ENCODE results near the gene RNASEH2A. TPM values are rescaled to one million over a fixed set of nuclear protein-coding genes. Genes with fewer than 3 reads are reported as not detected.

RNASEH2A gene
- total RNA-seq, 1 donor from 2014 or later, result 10.8 TPM

GRCh38 chr19:12858041-12858928, 51.9 kb downstream of the RNASEH2A start:
- no peaks in the 10 kb centered on the region for H3K27me3 ChIP-seq
- no peaks in the 10 kb centered on the region for H3K4me1 ChIP-seq
- H3K4me3 ChIP-seq, result no peak overlapping the region
- no peaks in the 10 kb centered on the region for H3K36me3 ChIP-seq
- no peak for TF ChIP-seq POLR2A (IDR thresholded peaks at IDR 0.05)
- no peak for TF ChIP-seq CTCF (IDR thresholded peaks at IDR 0.05)
- TF ChIP-seq POLR2AphosphoS5 (IDR thresholded peaks at IDR 0.05; ENCODE audit: insufficient read depth in 1 of 2, low read depth in 1 of 2), result no peak
- no peak overlapping the region for H3K27ac ChIP-seq
- no peaks in the 10 kb centered on the region for H3K9me3 ChIP-seq
- no peak for DNase-seq (ENCODE audit: extremely low spot score in 2 of 2)
- intact Hi-C loops (cut with DNase I), result no loop called here

GRCh38 chr19:12859546-12859945, 53.2 kb downstream of the RNASEH2A start:
- H3K27me3 ChIP-seq, result no peaks in the 10 kb centered on the region
- H3K27ac ChIP-seq, result no peak overlapping the region
- no peaks in the 10 kb centered on the region for H3K9me3 ChIP-seq
- no peaks in the 10 kb centered on the region for H3K36me3 ChIP-seq
- H3K4me1 ChIP-seq, result no peaks in the 10 kb centered on the region
- TF ChIP-seq POLR2A (IDR thresholded peaks at IDR 0.05) (no peak), POLR2AphosphoS5 (IDR thresholded peaks at IDR 0.05; ENCODE audit: insufficient read depth in 1 of 2, low read depth in 1 of 2) (no peak), CTCF (IDR thresholded peaks at IDR 0.05) (no peak)
- no peak for DNase-seq (ENCODE audit: extremely low spot score in 2 of 2)
- intact Hi-C loops (cut with DNase I), result no loop called here
- H3K4me3 ChIP-seq, result no peak overlapping the region

Small RNA genes lying within 50 kb of the gene (microRNA-seq; reads per million reads assigned to microRNA genes)
- gene MIR5684 (ENCODE audit: borderline number of aligned reads, borderline replicate concordance), result not detected
- gene MIR6794 (ENCODE audit: borderline number of aligned reads, borderline replicate concordance), result not detected

Small RNA genes lying within 50 kb of the gene (small RNA-seq; reads per million reads assigned to genes)
- gene MIR5684 (not detected), gene MIR6794 (not detected)

Other genes with a start within 250 kb of the RNASEH2A start
- 4.9 TPM for gene ZNF490, start 195.8 kb upstream of the RNASEH2A start, total RNA-seq
- gene ZNF791, start 195.7 kb upstream of the RNASEH2A start, total RNA-seq, result 17.9 TPM
- 49.1 TPM for gene MAN2B1, start 139.8 kb upstream of the RNASEH2A start, total RNA-seq
- 8.3 TPM for gene WDR83, start 139.8 kb upstream of the RNASEH2A start, total RNA-seq
- 119 TPM for gene DHPS, start 124.7 kb upstream of the RNASEH2A start, total RNA-seq
- not detected for gene GNG14, start 118.6 kb upstream of the RNASEH2A start, total RNA-seq
- gene FBXW9, start 110.0 kb upstream of the RNASEH2A start, total RNA-seq, result 5.6 TPM
- gene TNPO2, start 82.7 kb upstream of the RNASEH2A start, total RNA-seq, result 85.7 TPM
- gene TRIR, start 71.9 kb upstream of the RNASEH2A start, total RNA-seq, result 227 TPM
- 59.9 TPM for gene GET3, start 69.1 kb upstream of the RNASEH2A start, total RNA-seq
- gene BEST2, start 54.8 kb upstream of the RNASEH2A start, total RNA-seq, result 1.2 TPM
- 65.6 TPM for gene HOOK2, start 31.0 kb upstream of the RNASEH2A start, total RNA-seq
- 1,161 TPM for gene JUNB, start 15.1 kb upstream of the RNASEH2A start, total RNA-seq
- gene PRDX2, start 4.8 kb upstream of the RNASEH2A start, total RNA-seq, result 190 TPM
- gene THSD8, start 4.5 kb upstream of the RNASEH2A start, total RNA-seq, result not detected
- gene RTBDN, start 28.0 kb downstream of the RNASEH2A start, total RNA-seq, result 8.8 TPM
- 1.2 TPM for gene MAST1, start 31.9 kb downstream of the RNASEH2A start, total RNA-seq
- 23.6 TPM for gene DNASE2, start 74.9 kb downstream of the RNASEH2A start, total RNA-seq
- not detected for gene KLF1, start 80.6 kb downstream of the RNASEH2A start, total RNA-seq
- 23.6 TPM for gene GCDH, start 84.6 kb downstream of the RNASEH2A start, total RNA-seq
- gene SYCE2, start 112.7 kb downstream of the RNASEH2A start, total RNA-seq, result not detected
- gene FARSA, start 127.1 kb downstream of the RNASEH2A start, total RNA-seq, result 44.2 TPM
- gene CALR, start 132.0 kb downstream of the RNASEH2A start, total RNA-seq, result 303 TPM
- gene RAD23A, start 139.3 kb downstream of the RNASEH2A start, total RNA-seq, result 85.9 TPM
- gene GADD45GIP1, start 150.6 kb downstream of the RNASEH2A start, total RNA-seq, result 80.3 TPM
- gene DAND5, start 163.0 kb downstream of the RNASEH2A start, total RNA-seq, result not detected
- 81.8 TPM for gene NFIX, start 188.9 kb downstream of the RNASEH2A start, total RNA-seq